GM10847 (cell line): Measurements from ENCODE around the gene UBE4B.

Source experiments
- POLR2A ChIP-seq: IDR thresholded peaks from 2 replicates; pipeline ENCODE4 v1.6.1; 2011; ENCODE audit not compliant: insufficient read length; ENCODE audit errors: extremely low read depth

Gene UBE4B

GRCh38 chr1:10200620-10201019 lies 167.9 kb downstream of the UBE4B start:
- no peak for TF ChIP-seq POLR2A

GRCh38 chr1:10204003-10204642 lies 171.4 kb downstream of the UBE4B start:
- no peak for TF ChIP-seq POLR2A

DNA sequence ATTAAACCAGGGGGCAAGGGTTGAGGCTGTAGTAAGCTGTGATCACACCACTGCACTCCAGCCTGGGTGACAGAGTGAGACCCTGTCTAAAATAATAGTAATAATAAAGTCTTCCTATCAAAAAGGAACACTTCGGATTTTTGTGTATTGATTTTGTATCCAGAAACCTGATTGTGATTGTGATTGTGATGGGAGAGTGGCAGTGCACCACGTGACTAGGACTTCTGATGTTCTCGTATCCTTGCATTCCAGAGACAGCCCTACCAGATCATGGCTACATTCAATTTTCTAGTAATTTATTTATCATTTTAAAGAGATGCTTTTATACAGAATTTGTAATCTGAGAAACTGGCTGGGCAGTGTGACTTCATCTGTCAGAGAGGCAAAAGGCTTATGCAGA lies 175.1 kb downstream of the UBE4B start:
- no peak for TF ChIP-seq POLR2A

GRCh38 chr1:10208537-10208936 lies 175.8 kb downstream of the UBE4B start:
- no peak for TF ChIP-seq POLR2A

GRCh38 chr1:10209590-10209904 lies 176.8 kb downstream of the UBE4B start:
- TF ChIP-seq POLR2A, result no peak

GRCh38 chr1:10209905-10210810 lies 177.4 kb downstream of the UBE4B start, which contains the start of gene KIF1B:
KIF1B (plus strand) TSS chr1:10210570; CDS start chr1:10232329, 21,759 bp downstream.
- TF ChIP-seq POLR2A, result peak; percentile 55

DNA sequence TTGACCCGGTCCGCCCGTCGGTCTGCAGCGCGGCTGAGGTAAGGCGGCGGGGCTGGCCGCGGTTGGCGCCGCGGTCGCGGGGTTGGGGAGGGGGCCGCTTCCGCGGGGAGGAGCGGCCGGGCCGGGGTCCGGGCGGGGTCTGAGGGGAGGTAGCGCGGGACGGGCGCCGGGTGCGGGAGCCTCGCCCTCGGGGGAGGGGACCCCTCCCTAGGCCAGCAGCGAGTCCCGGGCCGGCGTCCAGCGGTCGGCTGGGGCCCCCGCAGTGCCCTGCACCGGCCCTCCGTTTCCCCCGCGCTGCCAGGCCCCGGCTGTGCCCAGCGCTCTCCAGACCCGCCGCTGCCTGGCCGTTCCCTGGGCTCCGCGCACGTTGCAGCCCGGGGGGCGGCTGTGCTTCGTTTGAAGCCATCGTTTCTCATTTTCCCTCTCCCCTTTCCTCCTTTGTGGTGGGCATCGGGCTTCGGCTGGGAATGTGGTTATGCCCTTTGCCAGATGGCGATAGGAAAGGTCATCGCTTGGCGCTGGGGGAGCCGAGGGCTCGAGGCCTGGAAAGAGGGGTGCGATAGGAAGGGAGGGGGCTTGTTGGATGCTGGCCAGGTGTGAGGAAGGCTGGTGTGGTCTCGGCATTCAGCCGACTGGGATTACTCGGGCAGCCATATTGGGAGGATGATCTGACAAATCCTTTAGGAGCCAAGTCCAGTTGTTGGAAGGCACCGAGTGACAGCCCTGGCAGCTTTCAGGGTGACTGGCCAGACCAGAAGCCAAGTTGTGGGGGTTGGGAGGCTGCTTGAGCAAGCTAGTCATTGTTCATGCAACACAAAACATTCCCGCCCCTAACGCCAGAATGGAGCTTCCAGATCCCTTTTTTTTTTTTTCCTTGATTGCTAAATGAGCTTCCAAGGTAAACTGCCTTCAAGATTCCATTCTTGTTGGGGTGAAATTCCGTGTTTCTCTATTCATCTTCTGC lies 178.4 kb downstream of the UBE4B start:
- TF ChIP-seq POLR2A, result no peak

DNA sequence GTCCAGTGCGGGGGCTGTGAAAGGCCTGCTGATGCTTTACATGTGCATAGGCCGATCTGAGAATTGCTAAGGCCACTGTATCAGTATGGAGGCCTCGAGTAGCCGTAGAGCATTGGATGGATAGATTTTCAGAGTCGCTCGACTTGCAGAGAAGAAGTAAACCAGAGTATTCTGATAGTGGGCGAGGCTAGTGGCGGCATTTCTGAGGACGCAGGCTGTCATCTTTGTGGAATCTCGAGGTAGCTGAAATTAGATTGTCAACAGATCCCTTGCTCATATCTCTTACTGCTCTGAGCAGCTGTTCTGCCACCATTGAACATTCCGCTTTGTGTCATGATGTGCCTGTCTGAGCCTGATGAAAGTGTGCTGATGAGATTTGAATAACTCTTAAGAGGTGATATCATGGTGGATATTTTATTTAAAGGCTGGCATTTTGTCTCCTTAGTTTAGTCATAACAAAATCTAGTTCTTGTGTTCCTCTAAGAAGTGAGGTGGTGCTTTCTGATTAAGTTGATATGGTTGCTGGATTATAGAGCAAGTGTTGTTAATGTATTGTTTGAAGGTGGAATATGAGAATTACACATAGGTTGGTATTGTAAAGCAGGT lies 179.2 kb downstream of the UBE4B start:
- no peak for TF ChIP-seq POLR2A

DNA sequence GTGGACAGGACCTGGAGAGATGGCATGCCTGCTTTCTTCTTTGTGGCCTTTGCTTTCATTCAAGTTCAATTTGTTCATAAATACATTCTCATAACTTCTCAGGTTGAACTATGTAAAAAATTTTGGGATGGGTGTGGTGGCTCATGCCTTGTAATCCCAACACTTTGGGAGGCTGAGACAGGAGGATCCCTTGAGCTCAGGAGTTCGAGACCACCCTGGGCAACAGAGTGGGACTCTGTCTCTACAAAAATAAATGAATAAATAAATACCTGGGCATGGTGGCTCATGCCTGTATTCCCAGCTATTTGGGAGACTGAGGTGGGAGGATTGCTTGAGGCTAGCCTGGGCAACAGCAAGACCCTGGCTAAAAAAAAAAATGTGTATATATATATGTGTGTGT lies 179.7 kb downstream of the UBE4B start:
- no peak for TF ChIP-seq POLR2A

GRCh38 chr1:10213186-10213705 lies 180.5 kb downstream of the UBE4B start:
- no peak for TF ChIP-seq POLR2A

GRCh38 chr1:10216090-10216749 lies 183.5 kb downstream of the UBE4B start:
- TF ChIP-seq POLR2A, result no peak

DNA sequence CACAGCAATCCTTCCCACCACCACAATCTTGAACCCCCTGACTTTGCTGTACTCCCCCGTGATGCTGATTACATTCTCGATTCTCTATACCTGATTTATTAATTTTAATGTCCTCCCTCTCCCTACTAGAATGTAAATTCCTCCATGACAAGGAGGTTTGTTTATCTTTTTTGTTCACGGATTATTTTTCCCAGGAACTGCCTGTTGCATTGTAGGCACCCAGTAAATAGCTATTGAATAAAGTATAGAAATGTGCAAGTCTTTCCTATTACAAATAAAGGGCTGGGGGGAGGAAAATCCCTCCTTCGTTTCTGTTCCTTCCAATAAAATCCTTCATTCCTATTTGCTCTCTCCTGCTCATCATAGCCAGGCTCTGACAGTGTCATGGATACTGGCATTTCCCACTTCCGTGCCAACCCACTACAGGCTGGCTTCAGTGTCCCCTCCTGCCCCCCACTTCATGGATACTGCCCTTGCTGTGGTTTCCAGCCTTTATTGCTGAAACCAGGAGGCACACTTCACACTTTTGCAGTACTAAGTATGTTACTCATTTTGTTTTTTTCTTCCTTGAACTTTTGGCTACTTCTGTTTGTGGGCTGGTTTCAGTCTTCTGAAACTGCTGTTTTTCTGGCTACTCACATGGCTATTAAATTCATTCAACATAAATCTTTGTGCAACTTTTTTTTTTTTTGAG lies 185.1 kb downstream of the UBE4B start:
- TF ChIP-seq POLR2A, result no peak

DNA sequence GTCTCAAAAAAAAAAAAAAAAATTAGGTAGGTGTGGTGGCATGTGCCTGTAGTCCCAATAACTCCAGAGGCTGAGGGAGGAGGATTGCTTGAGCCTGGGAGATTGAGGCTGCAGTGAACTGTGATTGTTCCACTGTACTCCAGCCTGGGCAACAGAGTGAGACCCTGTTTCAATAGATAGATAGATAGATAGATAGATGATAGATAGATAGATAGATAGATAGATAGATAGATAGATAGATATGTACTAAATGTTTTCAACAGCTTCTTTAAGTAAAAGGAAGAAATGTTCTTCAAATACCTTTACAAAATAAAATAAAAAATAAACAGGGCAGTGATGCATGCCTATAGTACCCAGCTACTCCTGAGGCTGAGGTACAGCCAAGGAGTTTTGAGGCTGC lies 187.4 kb downstream of the UBE4B start:
- no peak for TF ChIP-seq POLR2A

GRCh38 chr1:10225573-10225972 lies 192.8 kb downstream of the UBE4B start:
- TF ChIP-seq POLR2A, result no peak
